Type B pancreatic cell (in vitro differentiated cells): ENCODE data around the gene DLEC1. TPM values are rescaled to one million over a fixed set of nuclear protein-coding genes. Genes with fewer than 3 reads are reported as not detected.
"Not testable (repeated sequence)": the region's sequence is repeated elsewhere in the genome, so short reads cannot be mapped to it uniquely, and the experiment has no call there.

Experiments
- DNase-seq: peaks from one replicate; pipeline ENCODE4 v3.0.0; 2021; ENCODE audit warnings: mixed read lengths; ENCODE audit not compliant: unreplicated experiment; ENCODE audit errors: extremely low spot score
- H3K27ac Mint-ChIP-seq: 2 replicates; pipeline ENCODE4 v1.8.0; 2021; ENCODE audit warnings: mild to moderate bottlenecking, mixed read lengths
- H3K27me3 Mint-ChIP-seq: 2 replicates; pipeline ENCODE4 v1.8.0; 2021; ENCODE audit warnings: mixed read lengths
- H3K36me3 Mint-ChIP-seq: 2 replicates; pipeline ENCODE4 v1.8.0; 2021; ENCODE audit warnings: mixed read lengths
- H3K4me1 Mint-ChIP-seq: one replicate; pipeline ENCODE4 v1.8.0; 2021; ENCODE audit warnings: mixed read lengths; ENCODE audit not compliant: unreplicated experiment
- H3K4me3 Mint-ChIP-seq: 2 replicates; pipeline ENCODE4 v1.8.0; 2021; ENCODE audit warnings: mild to moderate bottlenecking, mixed read lengths
- H3K9me3 Mint-ChIP-seq: 2 replicates; pipeline ENCODE4 v1.8.0; 2021; ENCODE audit warnings: mixed read lengths
- CTCF ChIP-seq: fragments of 200-600 bp; sonication (generic); conservative IDR thresholded peaks from 2 replicates; pipeline ENCODE4 v1.5.0; 2021; ENCODE audit warnings: antibody characterized with exemption, mild to moderate bottlenecking
- total RNA-seq: library from RNA; stranded (reverse); gene quantifications from 2 replicates; pipeline ENCODE4 v1.2.1, GENCODE V29; 2021; ENCODE audit warnings: low replicate concordance

DLEC1 gene
- total RNA-seq, 1 donor from 2014 or later, result 3.2 TPM

GRCh38 chr3:38047896-38048295 is 8.9 kb downstream of the DLEC1 start:
- no peak overlapping the region for H3K4me3 Mint-ChIP-seq
- no peak for DNase-seq
- no peaks in the 10 kb centered on the region for H3K9me3 Mint-ChIP-seq
- H3K36me3 Mint-ChIP-seq, result no peaks in the 10 kb centered on the region
- TF ChIP-seq CTCF, result no peak
- H3K4me1 Mint-ChIP-seq, result no peaks in the 10 kb centered on the region
- peaks cover 8% of the 10 kb centered on the region for H3K27me3 Mint-ChIP-seq
- no peak overlapping the region for H3K27ac Mint-ChIP-seq

- H3K27me3 Mint-ChIP-seq, result peaks cover 8% of the 10 kb centered on the region
- H3K4me1 Mint-ChIP-seq, result peaks cover 4% of the 10 kb centered on the region
- H3K9me3 Mint-ChIP-seq, result no peaks in the 10 kb centered on the region
- H3K36me3 Mint-ChIP-seq, result no peaks in the 10 kb centered on the region
- no peak overlapping the region for H3K4me3 Mint-ChIP-seq
- no peak overlapping the region for H3K27ac Mint-ChIP-seq
- no peak for DNase-seq
- no peak for TF ChIP-seq CTCF
Measured at GRCh38 chr3:38049358-38050126, 10.5 kb downstream of the DLEC1 start.

GRCh38 chr3:38051131-38051530 is 12.1 kb downstream of the DLEC1 start:
- Mint-ChIP-seq H3K4me1 (peaks cover 4% of the 10 kb centered on the region), H3K27me3 (peaks cover 4% of the 10 kb centered on the region), H3K4me3 (no peak overlapping the region), H3K9me3 (no peaks in the 10 kb centered on the region), H3K27ac (no peak overlapping the region), H3K36me3 (no peaks in the 10 kb centered on the region)
- no peak for DNase-seq
- TF ChIP-seq CTCF, result no peak

GRCh38 chr3:38053286-38053685 is 14.3 kb downstream of the DLEC1 start:
- not testable (repeated sequence) for H3K4me1 Mint-ChIP-seq, DNase-seq, H3K9me3 Mint-ChIP-seq, H3K36me3 Mint-ChIP-seq, H3K27me3 Mint-ChIP-seq, H3K4me3 Mint-ChIP-seq, H3K27ac Mint-ChIP-seq

GRCh38 chr3:38053813-38054498 is 14.9 kb downstream of the DLEC1 start:
- not testable (repeated sequence) for H3K27me3 Mint-ChIP-seq, H3K27ac Mint-ChIP-seq, DNase-seq, H3K9me3 Mint-ChIP-seq, H3K4me1 Mint-ChIP-seq, H3K36me3 Mint-ChIP-seq, H3K4me3 Mint-ChIP-seq

GRCh38 chr3:38054499-38055001 is 15.5 kb downstream of the DLEC1 start:
- no peak for DNase-seq
- Mint-ChIP-seq H3K4me1 (peaks cover 4% of the 10 kb centered on the region), H3K36me3 (no peaks in the 10 kb centered on the region), H3K4me3 (no peak overlapping the region), H3K27ac (no peak overlapping the region), H3K27me3 (peaks cover 3% of the 10 kb centered on the region), H3K9me3 (no peaks in the 10 kb centered on the region)
- TF ChIP-seq CTCF, result no peak
